Spleen (tissue), 11 donors: ENCODE results near the gene RRAS2. TPM values are rescaled to one million over a fixed set of nuclear protein-coding genes. Genes with fewer than 3 reads are reported as not detected.

Source experiments
- DNase-seq: peaks from one replicate; pipeline ENCODE4 v3.0.0-alpha.2; 2020
- H3K27ac ChIP-seq, 8 donors: fragments of 200-600 bp; sonication (generic) in 7 of 8; 1 replicate in 4 of 8; 2 replicates in 4 of 8; pipeline versions ENCODE4 v1.5.0 to v1.8.0; 2016 to 2021; ENCODE audit warnings: inconsistent platforms in 4 of 8, mild to moderate bottlenecking in 4 of 8, moderate library complexity in 1 of 8
- H3K27me3 ChIP-seq, 7 donors: fragments of 200-600 bp; sonication (generic) in 6 of 7; replicated peaks in 1 of 7; 1 replicate in 4 of 7; 2 replicates in 3 of 7; pipeline versions ENCODE4 v1.5.0 to v1.8.0; 2016 to 2021; ENCODE audit warnings: inconsistent platforms in 3 of 7, mild to moderate bottlenecking in 1 of 7
- H3K36me3 ChIP-seq, 6 donors: fragments of 200-600 bp; sonication (generic) in 5 of 6; 1 replicate in 4 of 6; 2 replicates in 2 of 6; pipeline versions ENCODE4 v1.5.0 to v1.8.0; 2016 to 2021; ENCODE audit warnings: inconsistent platforms in 2 of 6
- H3K4me1 ChIP-seq, 6 donors: fragments of 200-600 bp; sonication (generic) in 5 of 6; 1 replicate in 3 of 6; 2 replicates in 3 of 6; pipeline versions ENCODE4 v1.5.0 to v1.8.0; 2016 to 2021; ENCODE audit warnings: inconsistent platforms in 3 of 6
- H3K4me3 ChIP-seq, 8 donors: fragments of 200-600 bp; sonication (generic) in 7 of 8; 1 replicate in 4 of 8; 2 replicates in 4 of 8; pipeline versions ENCODE4 v1.5.0 to v1.8.0; 2016 to 2021; ENCODE audit warnings: inconsistent platforms in 4 of 8, mild to moderate bottlenecking in 4 of 8, moderate library complexity in 2 of 8
- H3K9me3 ChIP-seq, 8 donors: fragments of 200-600 bp; sonication (generic) in 7 of 8; 1 replicate in 4 of 8; 2 replicates in 4 of 8; pipeline versions ENCODE4 v1.5.0 to v1.8.0; 2016 to 2021; ENCODE audit warnings: inconsistent platforms in 4 of 8
- POLR2A ChIP-seq, 3 donors: fragments of 450-650 bp; IDR thresholded peaks; one replicate each; pipeline ENCODE4 v1.5.1; 2017; ENCODE audit warnings: antibody characterized with exemption in 3 of 3, mild to moderate bottlenecking in 1 of 3
- POLR2AphosphoS5 ChIP-seq, 3 donors: sonication (generic); formaldehyde crosslinking; IDR thresholded peaks; one replicate each; pipeline ENCODE4 v1.5.1; 2017; ENCODE audit warnings: antibody characterized with exemption in 3 of 3
- WGBS, 5 donors: extraction: QIAGEN DNeasy Blood & Tissue Kit in 3 of 5; methylation state at CpG; one replicate each; pipeline versions ENCODE4 v1.1.5 to v1.1.7; 2013 to 2018; 5-methylcytosine and 5-hydroxymethylcytosine counted together
- intact Hi-C: fragments of 100-400 bp; cut with DNase I; formaldehyde crosslinking; loops from one replicate; pipeline ENCODE4 v1.15.0; 2023; ENCODE audit warnings: low total_unique reads
- polyA plus RNA-seq, 3 donors: library from polyadenylated mRNA; stranded (reverse); fragments of 200-250 nt; gene quantifications; one replicate each; pipeline ENCODE4 v1.2.1, GENCODE V29; 2013
- total RNA-seq, 7 donors: library from RNA; depleted of rRNA in 3 of 7; stranded (reverse); fragments of >200 nt in 3 of 7; fragmentation: NEBNext Ultra II Directional in 4 of 7; extraction: Animal tissue kit (Norgen Biotek cat#: 25700) in 4 of 7; gene quantifications; one replicate each; pipeline versions ENCODE4 v1.1.0 to v1.2.1, GENCODE V29; 2016 to 2021
- TF ChIP-seq, protein P1 (sequence below), 11 experiments: fragments of 200-600 bp in 7 of 11; fragments of 450-650 bp in 4 of 11; sonication (generic) in 4 of 11; IDR thresholded peaks in 8 of 11; conservative IDR thresholded peaks in 3 of 11; 1 replicate in 7 of 11; 2 replicates in 4 of 11; pipeline versions ENCODE4 v1.4.0 to v1.8.0; 2016 to 2021; ENCODE audit warnings: antibody characterized with exemption in 11 of 11, inconsistent platforms in 4 of 11, mild to moderate bottlenecking in 1 of 11
- donor health status: healthy with polysubstance abuse.
- donor health status: DM: no; HTN: no; CAD: no; lungs with moderate emphysema.
- donor health status: DM: no; HTN: no; CAD: no.
- donor health status: Bipolar disorder and iron deficiency.
- donor health status: healthy.
- donor health status: DM: no; HTN: no; CAD: no.
- donor health status: DM: yes; HTN: yes; CAD: no.

Gene RRAS2
- total and polyA plus RNA-seq, 10 donors: 23.7 to 45.8 (median 36.9) TPM

DNA sequence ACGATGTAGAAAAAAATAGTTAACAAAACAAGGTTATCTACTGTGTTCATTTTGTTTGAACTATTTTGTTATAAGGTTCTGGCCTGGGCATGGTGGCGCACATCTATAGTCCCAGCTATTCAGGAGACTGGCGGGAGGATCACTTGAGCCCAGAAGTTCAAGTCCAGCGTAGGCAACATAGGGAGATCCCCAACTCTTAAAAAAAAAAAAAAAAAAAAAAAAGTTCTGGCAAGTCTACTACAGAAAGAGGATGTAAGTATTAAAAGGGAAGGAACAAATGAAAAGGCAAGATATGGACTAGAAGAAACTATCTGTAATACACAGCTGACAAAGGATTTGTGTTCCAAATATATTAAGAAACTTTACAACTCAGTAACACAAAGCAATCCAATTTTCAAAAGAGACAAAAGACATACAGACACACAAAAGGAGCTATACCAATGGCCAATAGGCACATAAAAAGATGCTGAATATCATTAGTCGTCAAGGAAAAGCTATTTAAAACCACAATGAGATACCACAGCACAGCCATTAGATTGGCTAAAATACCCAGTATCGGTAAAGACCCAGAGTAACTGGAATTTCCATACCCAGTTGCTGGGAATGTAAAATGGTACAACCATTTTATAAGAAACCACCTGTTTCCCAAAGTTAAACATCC, 27.4 kb downstream of the RRAS2 start:
- Histone ChIP-seq H3K4me1 (peaks cover 13 to 86% (median 40%) of the 10 kb centered on the region in 6 donors), H3K27me3 (no peaks in the 10 kb centered on the region), H3K36me3 (no peaks in the 10 kb centered on the region), H3K4me3 (no peak overlapping the region), H3K9me3 (peaks cover 0 to 8% (median 7%) of the 10 kb centered on the region in 8 donors), H3K27ac (peak overlapping the region in 4 of 8 donors; percentile 21 to 53 (median 46))
- 36 to 51% (median 44%) methylated on average over 6 of the region's 6 CpGs for WGBS, 5 donors
- intact Hi-C loops: no loop called here
- no peak for DNase-seq
- TF ChIP-seq, protein P1, sequence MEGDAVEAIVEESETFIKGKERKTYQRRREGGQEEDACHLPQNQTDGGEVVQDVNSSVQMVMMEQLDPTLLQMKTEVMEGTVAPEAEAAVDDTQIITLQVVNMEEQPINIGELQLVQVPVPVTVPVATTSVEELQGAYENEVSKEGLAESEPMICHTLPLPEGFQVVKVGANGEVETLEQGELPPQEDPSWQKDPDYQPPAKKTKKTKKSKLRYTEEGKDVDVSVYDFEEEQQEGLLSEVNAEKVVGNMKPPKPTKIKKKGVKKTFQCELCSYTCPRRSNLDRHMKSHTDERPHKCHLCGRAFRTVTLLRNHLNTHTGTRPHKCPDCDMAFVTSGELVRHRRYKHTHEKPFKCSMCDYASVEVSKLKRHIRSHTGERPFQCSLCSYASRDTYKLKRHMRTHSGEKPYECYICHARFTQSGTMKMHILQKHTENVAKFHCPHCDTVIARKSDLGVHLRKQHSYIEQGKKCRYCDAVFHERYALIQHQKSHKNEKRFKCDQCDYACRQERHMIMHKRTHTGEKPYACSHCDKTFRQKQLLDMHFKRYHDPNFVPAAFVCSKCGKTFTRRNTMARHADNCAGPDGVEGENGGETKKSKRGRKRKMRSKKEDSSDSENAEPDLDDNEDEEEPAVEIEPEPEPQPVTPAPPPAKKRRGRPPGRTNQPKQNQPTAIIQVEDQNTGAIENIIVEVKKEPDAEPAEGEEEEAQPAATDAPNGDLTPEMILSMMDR (IDR thresholded peaks at IDR 0.05 in 8 of 11, conservative IDR thresholded peaks at IDR 0.05 in 3 of 11): no peak
- TF ChIP-seq POLR2A (IDR thresholded peaks at IDR 0.05) (no peak), POLR2AphosphoS5 (IDR thresholded peaks at IDR 0.05) (no peak)

DNA sequence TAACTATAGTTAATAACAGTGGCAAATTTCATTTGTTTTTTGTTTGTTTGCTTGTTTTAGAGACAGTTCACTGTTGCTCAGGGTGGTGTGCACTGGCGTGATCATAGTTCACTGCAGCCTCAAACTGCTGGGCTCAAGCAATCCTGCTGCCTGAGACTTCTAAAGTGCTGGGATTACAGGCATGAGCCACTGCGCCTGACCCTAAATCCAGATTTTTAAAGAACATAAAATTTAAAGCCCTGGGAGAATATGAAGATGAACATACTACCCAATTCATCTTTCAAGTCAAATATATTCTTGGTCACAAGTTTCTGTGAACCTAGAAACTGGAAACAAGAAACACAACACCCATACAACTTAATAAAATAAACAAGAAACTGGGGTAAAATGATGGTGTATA, 28.1 kb downstream of the RRAS2 start:
- Histone ChIP-seq H3K27ac (peak overlapping the region in 3 of 8 donors; percentile 7 to 9 (median 7)), H3K9me3 (peaks cover 0 to 2% (median under 1%) of the 10 kb centered on the region in 8 donors), H3K4me3 (no peak overlapping the region), H3K4me1 (peaks cover 15 to 85% (median 44%) of the 10 kb centered on the region in 6 donors), H3K36me3 (no peaks in the 10 kb centered on the region), H3K27me3 (no peaks in the 10 kb centered on the region)
- no peak for TF ChIP-seq POLR2A (IDR thresholded peaks at IDR 0.05)
- TF ChIP-seq POLR2AphosphoS5 (IDR thresholded peaks at IDR 0.05): no peak
- TF ChIP-seq, protein P1 (IDR thresholded peaks at IDR 0.05 in 8 of 11, conservative IDR thresholded peaks at IDR 0.05 in 3 of 11): no peak
- no peak for DNase-seq
- intact Hi-C loops: no loop called here
- WGBS, 5 donors: 83 to 95% (median 93%) methylated on average over 2 of the region's 2 CpGs

DNA sequence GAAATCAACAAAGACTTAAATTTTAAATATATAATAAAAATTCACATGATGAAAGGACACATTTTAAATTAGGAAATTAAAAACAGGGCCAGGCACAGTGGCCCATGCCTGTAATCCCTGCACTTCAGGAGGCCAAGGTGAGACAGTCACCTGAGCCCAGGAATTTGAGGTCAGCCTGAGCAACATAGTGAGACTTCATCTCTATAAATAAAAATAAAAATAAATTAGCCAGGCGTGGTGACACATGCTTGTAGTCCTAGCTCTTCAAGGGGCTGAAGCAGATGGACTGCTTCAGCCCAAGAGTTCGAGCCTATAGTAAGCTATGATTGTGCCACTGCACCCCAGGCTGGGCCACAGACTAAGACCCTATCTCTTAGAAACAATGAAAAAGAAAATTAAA, 29.3 kb downstream of the RRAS2 start:
- H3K4me3 ChIP-seq: no peak overlapping the region
- no peak for TF ChIP-seq POLR2AphosphoS5 (IDR thresholded peaks at IDR 0.05)
- TF ChIP-seq, protein P1 (IDR thresholded peaks at IDR 0.05 in 8 of 11, conservative IDR thresholded peaks at IDR 0.05 in 3 of 11): no peak
- TF ChIP-seq POLR2A (IDR thresholded peaks at IDR 0.05): no peak
- intact Hi-C loops: no loop called here
- peak overlapping the region in 1 of 8 donors; percentile 27 for H3K27ac ChIP-seq
- H3K9me3 ChIP-seq: no peaks in the 10 kb centered on the region
- H3K4me1 ChIP-seq: peaks cover 15 to 85% (median 45%) of the 10 kb centered on the region in 6 donors
- H3K36me3 ChIP-seq: no peaks in the 10 kb centered on the region
- DNase-seq: no peak
- WGBS, 5 donors: 77 to 89% (median 81%) methylated on average over 2 of the region's 2 CpGs
- H3K27me3 ChIP-seq: no peaks in the 10 kb centered on the region

DNA sequence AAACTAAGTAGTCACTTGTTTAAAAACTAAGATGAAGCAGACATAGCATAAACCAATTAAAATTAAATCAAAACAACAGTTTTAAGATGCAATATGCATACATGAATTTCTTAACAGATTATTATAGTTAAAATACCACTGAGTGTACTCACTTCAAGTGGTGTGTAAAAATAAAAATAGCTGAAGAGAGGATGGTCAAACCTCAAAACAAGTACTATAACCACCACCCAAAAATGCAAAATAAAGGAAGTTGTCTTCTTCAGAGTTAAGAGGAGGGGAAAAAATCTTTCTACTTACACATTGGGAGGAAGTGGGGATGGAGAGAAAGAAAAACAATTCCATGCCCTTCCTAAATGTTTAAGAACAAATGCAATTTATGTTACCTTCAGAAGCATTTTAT, 31.9 kb downstream of the RRAS2 start:
- H3K4me3 ChIP-seq: peak overlapping the region in 1 of 8 donors; percentile 35
- peak overlapping the region in 7 of 8 donors; percentile 13 to 70 (median 55) for H3K27ac ChIP-seq
- H3K36me3 ChIP-seq: no peaks in the 10 kb centered on the region
- intact Hi-C loops: no loop called here
- DNase-seq: no peak
- TF ChIP-seq, protein P1 (IDR thresholded peaks at IDR 0.05 in 8 of 11, conservative IDR thresholded peaks at IDR 0.05 in 3 of 11): no peak
- TF ChIP-seq POLR2A (IDR thresholded peaks at IDR 0.05): no peak
- TF ChIP-seq POLR2AphosphoS5 (IDR thresholded peaks at IDR 0.05): no peak
- H3K4me1 ChIP-seq: peaks cover 18 to 94% (median 56%) of the 10 kb centered on the region in 6 donors
- H3K27me3 ChIP-seq: no peaks in the 10 kb centered on the region
- H3K9me3 ChIP-seq: no peaks in the 10 kb centered on the region
